Activated CD8-positive, alpha-beta T cell treated with anti-CD3 and anti-CD28 coated beads, Interleukin-2, amount 10 ng/mL, durations not matched to agents 7 days and 5 days (primary cell): Measurements from ENCODE around the gene TMEM134. TPM values are rescaled to one million over a fixed set of nuclear protein-coding genes. Genes with fewer than 3 reads are reported as not detected.
"Not testable (repeated sequence)": the region's sequence is repeated elsewhere in the genome, so short reads cannot be mapped to it uniquely, and the experiment has no call there.

Experiments used
- ATAC-seq: fragments of 150-1000 bp; cut with Tn5 transposase; one replicate; pipeline ENCODE4 v1.10.0; 2021; ENCODE audit warnings: moderate library complexity
- CTCF ChIA-PET: fragments of 350-600 bp; sonication (Branson Sonifier 250); formaldehyde crosslinking; loops from one replicate; lab custom pipeline; 2021; ENCODE audit warnings: antibody characterized with exemption; lab: Charles Lee
- POLR2A ChIA-PET: fragments of 350-600 bp; sonication (Branson Sonifier 250); formaldehyde crosslinking; loops from one replicate; lab custom pipeline; 2021; ENCODE audit warnings: antibody characterized with exemption; lab: Charles Lee
- DNase-seq: peaks from one replicate; pipeline ENCODE4 v3.0.0-alpha.2; 2020
- H3K27ac Mint-ChIP-seq: one replicate; pipeline ENCODE4 v1.8.0; 2021; ENCODE audit warnings: mild to moderate bottlenecking, mixed read lengths
- H3K27me3 Mint-ChIP-seq: one replicate; pipeline ENCODE4 v1.8.0; 2021; ENCODE audit warnings: low read depth, mixed read lengths
- H3K36me3 Mint-ChIP-seq: one replicate; pipeline ENCODE4 v1.8.0; 2021; ENCODE audit warnings: low read depth, mixed read lengths
- H3K4me1 Mint-ChIP-seq: one replicate; pipeline ENCODE4 v1.8.0; 2021; ENCODE audit warnings: low read depth, mixed read lengths
- H3K4me3 Mint-ChIP-seq: one replicate; pipeline ENCODE4 v1.8.0; 2021; ENCODE audit warnings: mild to moderate bottlenecking, mixed read lengths
- H3K9me3 Mint-ChIP-seq: one replicate; pipeline ENCODE4 v1.8.0; 2022; ENCODE audit warnings: mixed read lengths; ENCODE audit not compliant: insufficient read depth
- total RNA-seq, 2 experiments: library from RNA; stranded (reverse); gene quantifications; one replicate each; pipeline ENCODE4 v1.2.3, GENCODE V29; 2021

TMEM134 gene
- total RNA-seq, 2 experiments from 2014 or later = 39.6 to 42.5 TPM

DNA sequence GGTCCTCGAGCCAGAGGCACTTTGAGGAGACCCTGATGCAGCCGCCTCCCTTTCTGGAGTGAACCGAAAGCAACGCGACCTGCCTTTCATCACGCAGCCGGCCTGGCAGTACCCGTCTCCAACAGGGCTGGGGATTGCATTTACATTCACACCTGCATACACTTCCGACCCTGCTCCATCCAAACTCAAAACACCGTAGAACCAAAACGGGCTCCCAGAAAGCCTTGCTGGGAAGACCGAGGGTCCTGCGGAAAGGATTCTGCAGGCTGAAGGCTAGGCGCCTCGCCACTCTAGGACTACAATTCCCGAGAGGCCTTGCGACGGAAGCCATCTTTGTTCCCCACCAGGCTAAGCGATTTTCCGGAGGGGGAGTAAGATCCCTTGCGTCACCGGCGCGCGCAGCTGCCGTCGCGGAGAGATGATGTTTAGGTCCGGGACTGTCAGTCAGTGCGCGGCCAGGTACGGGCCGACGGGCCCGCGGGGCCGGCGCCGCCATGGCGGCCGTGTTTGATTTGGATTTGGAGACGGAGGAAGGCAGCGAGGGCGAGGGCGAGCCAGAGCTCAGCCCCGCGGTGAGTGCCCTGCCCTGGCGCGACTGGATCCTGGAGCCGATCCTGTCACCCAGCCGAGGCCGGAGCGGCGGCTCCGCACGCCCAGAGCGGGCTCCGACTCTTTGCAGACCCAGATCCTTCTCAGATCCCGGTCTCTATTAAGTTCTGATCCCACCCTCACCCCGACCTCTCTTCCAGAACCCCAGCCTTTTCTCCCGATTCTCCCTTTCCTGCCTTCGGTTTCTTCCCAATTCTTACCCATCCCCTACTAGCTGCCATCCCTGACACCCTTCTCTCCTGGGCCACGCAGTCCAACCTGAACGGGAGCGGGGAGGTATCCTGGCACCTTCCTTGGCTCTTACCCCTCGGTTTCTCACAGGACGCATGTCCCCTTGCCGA is 40.7 kb downstream of the TMEM134 start, which contains the start of gene RPS6KB2:
Gene RPS6KB2, plus strand, starts transcription at position 443 of the 950 bp plus-strand sequence. Its CDS starts 52 bp downstream, at position 495.
- peak within 1 kb of the TSS; percentile 98 for H3K4me3 Mint-ChIP-seq
- no peaks in the 10 kb centered on the region for H3K27me3 Mint-ChIP-seq
- H3K4me1 Mint-ChIP-seq = peaks cover 61% of the 10 kb centered on the region
- peak; percentile 100 for DNase-seq
- peaks cover 26% of the 10 kb centered on the region for H3K36me3 Mint-ChIP-seq
- peak within 1 kb of the TSS; percentile 95 for H3K27ac Mint-ChIP-seq
- CTCF ChIA-PET = interaction anchor here (0.7 to 2.3 kb wide), 7 partner anchors 8 to 166 kb away, joined by 3 to 6 read pairs (median 3); partner anchors contain the start of genes PPP1CA and PTPRCAP
- POLR2A ChIA-PET = interaction anchor here (0.6 to 7.9 kb wide), 8 partner anchors 9 to 155 kb away, joined by 3 to 48 read pairs (median 3); partner anchors contain the start of genes PPP1CA, PTPRCAP, RAD9A and TBC1D10C
- peak; percentile 94 for ATAC-seq
- H3K9me3 Mint-ChIP-seq = no peaks in the 10 kb centered on the region

DNA sequence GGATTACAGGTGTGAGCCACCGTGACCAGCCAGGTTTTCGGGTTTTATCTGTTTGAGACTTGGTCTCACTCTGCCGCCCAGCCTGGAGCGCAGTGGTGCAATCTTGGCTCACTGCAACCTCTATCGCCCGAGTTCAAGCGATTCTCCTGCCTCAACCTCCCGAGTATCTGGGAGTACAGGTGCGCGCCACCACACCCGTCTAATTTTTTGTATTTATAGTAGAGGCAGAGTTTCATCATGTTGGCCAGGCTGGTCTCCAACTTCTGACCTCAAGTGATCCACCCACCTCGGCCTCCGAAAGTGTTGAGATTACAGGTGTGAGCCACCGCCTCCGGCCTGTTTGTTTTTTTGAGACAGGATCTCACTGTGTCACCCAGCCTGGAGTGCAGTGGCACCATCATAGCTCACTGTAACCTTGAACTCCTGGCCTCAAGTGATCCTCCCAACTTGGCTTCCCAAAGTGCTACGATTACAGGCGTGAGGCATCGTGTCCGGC is 41.6 kb downstream of the TMEM134 start:
- DNase-seq, H3K27me3 Mint-ChIP-seq, ATAC-seq, H3K9me3 Mint-ChIP-seq: not testable (repeated sequence)
- peaks cover 61% of the 10 kb centered on the region for H3K4me1 Mint-ChIP-seq
- CTCF ChIA-PET = interaction anchor here (1.0 to 2.3 kb wide), 4 partner anchors 10 to 165 kb away, joined by 3 to 6 read pairs (median 4); partner anchors contain the start of gene PTPRCAP
- POLR2A ChIA-PET = interaction anchor here (1.0 to 7.9 kb wide), 4 partner anchors 10 to 35 kb away, joined by 3 to 48 read pairs (median 26); partner anchors contain the start of genes PPP1CA, PTPRCAP, RAD9A and TBC1D10C
- peak overlapping the region; percentile 95 for H3K27ac Mint-ChIP-seq
- peaks cover 17% of the 10 kb centered on the region for H3K36me3 Mint-ChIP-seq
- peak overlapping the region; percentile 98 for H3K4me3 Mint-ChIP-seq

DNA sequence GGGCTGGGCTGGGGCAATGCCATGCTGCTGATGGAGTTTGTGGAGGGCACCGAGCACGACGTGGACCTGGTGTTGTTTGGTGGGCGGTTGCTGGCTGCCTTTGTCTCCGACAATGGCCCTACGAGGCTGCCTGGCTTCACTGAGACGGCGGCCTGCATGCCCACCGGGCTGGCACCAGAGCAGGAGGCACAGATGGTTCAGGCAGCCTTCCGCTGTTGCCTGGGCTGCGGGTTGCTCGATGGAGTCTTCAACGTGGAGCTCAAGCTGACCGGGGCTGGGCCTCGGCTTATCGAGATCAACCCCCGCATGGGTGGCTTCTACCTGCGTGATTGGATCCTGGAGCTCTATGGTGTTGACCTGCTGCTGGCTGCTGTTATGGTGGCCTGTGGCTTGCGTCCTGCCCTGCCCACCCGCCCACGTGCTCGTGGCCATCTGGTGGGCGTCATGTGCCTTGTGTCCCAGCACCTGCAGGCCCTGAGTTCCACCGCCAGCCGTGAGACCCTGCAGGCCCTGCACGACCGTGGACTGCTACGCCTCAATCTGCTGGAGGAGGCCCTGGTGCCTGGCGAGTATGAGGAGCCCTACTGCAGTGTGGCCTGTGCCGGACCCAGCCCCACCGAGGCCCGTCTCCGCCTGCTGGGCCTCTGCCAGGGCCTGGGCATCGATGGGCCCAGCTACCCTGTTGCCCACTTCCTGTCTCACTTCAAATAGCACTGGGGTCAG is 45.0 kb downstream of the TMEM134 start:
- POLR2A ChIA-PET = interaction anchor here (1.0 to 7.9 kb wide), 6 partner anchors 10 to 60 kb away, joined by 3 to 48 read pairs (median 5); partner anchors contain the start of genes PPP1CA, PTPRCAP and TBC1D10C
- H3K9me3 Mint-ChIP-seq = no peaks in the 10 kb centered on the region
- H3K27me3 Mint-ChIP-seq = no peaks in the 10 kb centered on the region
- DNase-seq (no peak), ATAC-seq (no peak)
- peaks cover 3% of the 10 kb centered on the region for H3K36me3 Mint-ChIP-seq
- H3K27ac Mint-ChIP-seq = no peak overlapping the region
- no peak overlapping the region for H3K4me3 Mint-ChIP-seq
- CTCF ChIA-PET = interaction anchor here (1.0 to 1.5 kb wide), 2 partner anchors 14 to 71 kb away, joined by 3 to 4 read pairs; partner anchors contain the start of genes POLD4 and PTPRCAP
- H3K4me1 Mint-ChIP-seq = peaks cover 60% of the 10 kb centered on the region

DNA sequence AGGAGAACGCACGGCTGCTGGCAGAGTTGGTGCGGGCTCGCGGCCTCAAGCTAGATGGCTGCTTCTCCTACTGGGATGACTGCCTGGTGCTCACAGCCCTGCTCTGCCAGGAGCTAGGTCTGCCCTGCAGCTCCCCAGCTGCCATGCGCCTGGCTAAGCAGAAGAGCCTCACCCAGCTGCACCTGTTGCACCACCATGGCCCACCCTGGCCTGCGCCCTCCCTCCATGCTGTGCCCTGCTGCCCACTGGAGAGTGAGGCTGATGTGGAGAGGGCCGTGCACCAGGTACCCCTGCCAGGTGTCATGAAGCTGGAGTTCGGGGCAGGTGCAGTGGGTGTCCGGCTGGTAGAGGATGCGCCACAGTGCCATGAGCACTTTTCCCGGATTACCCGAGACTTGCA is 45.6 kb downstream of the TMEM134 start:
- no peak overlapping the region for H3K27ac Mint-ChIP-seq

DNA sequence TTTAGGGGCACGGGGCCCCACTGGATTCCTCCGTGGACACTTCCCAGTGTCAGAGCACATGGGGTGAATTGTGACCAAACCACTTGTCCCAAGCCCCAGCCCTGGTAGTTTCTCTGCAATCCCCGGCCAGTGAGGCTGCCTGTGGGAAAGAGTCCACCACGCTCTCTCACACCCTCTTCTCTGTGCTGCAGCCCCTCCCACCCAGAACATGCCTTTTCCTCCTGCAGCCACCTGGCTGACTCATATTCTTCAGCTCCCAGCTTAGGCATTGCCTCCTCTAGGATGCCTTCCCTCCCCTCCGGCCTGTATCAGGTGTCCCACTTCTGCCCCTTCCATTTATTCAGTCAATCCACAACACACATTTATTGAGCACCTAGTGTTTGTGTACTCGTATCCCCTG is 46.2 kb downstream of the TMEM134 start:
- Mint-ChIP-seq H3K4me1 (peaks cover 66% of the 10 kb centered on the region), H3K36me3 (no peaks in the 10 kb centered on the region), H3K27ac (peak overlapping the region; percentile 32), H3K9me3 (no peaks in the 10 kb centered on the region), H3K27me3 (no peaks in the 10 kb centered on the region), H3K4me3 (no peak overlapping the region)
- ChIA-PET POLR2A (interaction anchor here (1.1 to 2.1 kb wide), 3 partner anchors 11 to 16 kb away, joined by 3 to 9 read pairs (median 5); partner anchors contain the start of gene PTPRCAP), CTCF (no interaction called here)
- DNase-seq (no peak), ATAC-seq (no peak)

More for the DNA sequence above, 45.6 kb downstream of the TMEM134 start:
- Mint-ChIP-seq H3K4me3 (no peak overlapping the region), H3K4me1 (peaks cover 64% of the 10 kb centered on the region), H3K36me3 (peaks cover 3% of the 10 kb centered on the region), H3K27me3 (no peaks in the 10 kb centered on the region), H3K9me3 (no peaks in the 10 kb centered on the region)
- DNase-seq = no peak
- ChIA-PET POLR2A (interaction anchor here (1.0 to 7.9 kb wide), 5 partner anchors 12 to 61 kb away, joined by 3 to 48 read pairs (median 5); partner anchors contain the start of genes PPP1CA, PTPRCAP and TBC1D10C), CTCF (no interaction called here)
- no peak for ATAC-seq

DNA sequence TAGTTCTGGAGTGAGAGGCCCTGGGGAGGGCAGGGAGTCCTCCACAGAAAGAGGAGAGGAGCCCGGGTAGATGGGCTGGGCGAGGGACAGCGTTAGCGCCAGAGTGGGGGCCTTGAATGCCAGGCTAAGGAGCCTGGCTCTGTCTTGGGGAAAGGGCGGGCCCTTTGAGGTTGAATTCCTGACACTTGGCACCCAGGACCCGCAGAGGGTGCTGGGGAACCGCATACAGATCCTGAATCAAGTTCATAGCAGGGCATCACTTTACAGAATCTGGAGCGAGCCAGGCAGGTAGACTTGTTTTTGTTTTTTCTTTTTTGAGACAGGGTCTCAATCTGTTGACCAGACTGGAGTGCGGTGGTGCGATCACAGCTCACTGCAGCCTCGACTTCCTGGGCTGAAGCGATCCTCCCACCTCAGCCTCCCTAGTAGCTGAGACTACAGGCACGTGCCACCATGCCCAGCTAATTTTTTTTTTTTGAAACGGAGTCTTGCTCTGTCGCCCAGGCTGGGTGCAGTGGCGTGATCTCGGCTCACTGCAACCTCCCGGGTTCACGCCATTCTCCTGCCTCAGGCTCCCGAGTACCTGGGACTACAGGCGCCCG is 47.5 kb downstream of the TMEM134 start:
- no peak for ATAC-seq
- peaks cover 67% of the 10 kb centered on the region for H3K4me1 Mint-ChIP-seq
- H3K9me3 Mint-ChIP-seq = no peaks in the 10 kb centered on the region
- H3K36me3 Mint-ChIP-seq = peaks cover 3% of the 10 kb centered on the region
- CTCF ChIA-PET = interaction anchor here (1.2 to 6.6 kb wide), 4 partner anchors 16 to 55 kb away, joined by 5 to 73 read pairs (median 9); partner anchors contain the start of genes PPP1CA, PTPRCAP and TBC1D10C
- DNase-seq = no peak
- H3K4me3 Mint-ChIP-seq = peak overlapping the region; percentile 70
- H3K27ac Mint-ChIP-seq = peak overlapping the region; percentile 86
- POLR2A ChIA-PET = interaction anchor here (0.5 to 5.8 kb wide), 8 partner anchors 10 to 235 kb away, joined by 3 to 95 read pairs (median 15); partner anchors contain the start of genes PPP1CA, PTPRCAP and TBC1D10C
- H3K27me3 Mint-ChIP-seq = no peaks in the 10 kb centered on the region

DNA sequence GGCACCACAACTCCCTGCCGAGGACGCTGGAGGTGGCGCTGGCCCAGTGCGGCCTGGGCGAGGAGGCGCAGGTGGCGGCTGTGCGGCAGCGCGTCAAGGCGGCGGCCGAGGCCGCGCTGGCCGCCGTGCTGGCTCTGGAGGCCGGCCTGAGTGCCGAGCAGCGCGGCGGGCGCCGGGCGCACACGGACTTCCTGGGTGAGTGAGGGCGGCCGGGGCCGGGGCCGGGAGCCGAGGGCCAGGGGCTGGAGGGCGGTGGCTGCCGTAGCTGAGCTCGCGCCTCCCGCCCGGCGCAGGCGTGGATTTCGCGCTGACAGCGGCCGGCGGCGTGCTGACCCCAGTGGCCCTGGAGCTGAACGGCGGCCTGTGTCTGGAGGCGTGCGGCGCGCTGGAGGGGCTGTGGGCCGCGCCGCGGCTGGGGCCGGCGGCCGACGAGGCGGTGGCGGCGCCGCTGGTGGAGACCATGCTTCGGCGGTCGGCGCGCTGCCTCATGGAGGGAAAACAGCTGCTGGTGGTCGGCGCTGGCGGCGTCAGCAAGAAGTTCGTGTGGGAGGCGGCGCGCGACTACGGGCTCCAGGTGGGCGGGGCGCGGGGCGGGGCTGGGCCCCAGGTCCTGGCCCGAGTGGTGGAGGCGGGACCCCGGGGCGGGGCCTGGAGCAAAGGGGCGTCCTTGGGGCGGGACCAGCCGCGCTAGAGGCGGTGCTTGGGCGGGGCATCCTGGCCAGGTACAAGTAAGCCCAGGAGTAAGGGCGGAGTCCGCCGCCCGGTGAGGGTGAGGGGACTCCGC is 48.2 kb downstream of the TMEM134 start:
- Mint-ChIP-seq H3K4me1 (peaks cover 70% of the 10 kb centered on the region), H3K27ac (peak overlapping the region; percentile 86)

DNA sequence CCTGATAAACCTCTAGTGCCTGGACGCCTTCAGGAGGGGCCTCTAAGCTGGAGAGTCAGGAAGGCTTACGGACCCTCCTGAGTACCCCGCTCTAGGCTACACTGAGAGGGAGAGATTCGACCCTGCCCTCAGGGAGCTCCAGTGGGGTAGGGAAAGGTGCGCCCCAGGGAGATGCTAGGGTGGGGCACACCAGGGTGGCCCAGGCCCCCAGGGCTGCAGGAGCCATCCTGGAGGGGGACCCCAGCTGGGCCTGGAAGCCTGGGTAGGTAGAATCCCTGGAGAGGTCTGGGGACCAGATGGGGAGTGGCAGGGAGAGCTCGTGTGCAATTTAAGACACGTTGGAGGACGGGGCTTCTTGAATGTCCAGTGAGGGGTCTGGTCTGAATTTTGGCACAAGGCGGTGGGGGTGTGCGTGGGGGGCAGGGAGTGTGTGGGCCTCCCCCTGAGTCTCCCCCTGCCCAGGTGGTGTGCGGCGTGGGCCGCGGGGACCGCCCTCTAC is 48.9 kb downstream of the TMEM134 start:
- CTCF ChIA-PET = interaction anchor here (1.2 to 6.6 kb wide), 6 partner anchors 8 to 56 kb away, joined by 3 to 73 read pairs (median 9); partner anchors contain the start of genes PPP1CA, PTPRCAP, RPS6KB2 and TBC1D10C
- H3K36me3 Mint-ChIP-seq = peaks cover 3% of the 10 kb centered on the region

More for the DNA sequence above, 48.2 kb downstream of the TMEM134 start:
- ATAC-seq (peak; percentile 86), DNase-seq (peak; percentile 99)
- ChIA-PET POLR2A (interaction anchor here (0.5 to 5.8 kb wide), 10 partner anchors 9 to 235 kb away, joined by 3 to 95 read pairs (median 4); partner anchors contain the start of genes PPP1CA, PTPRCAP and TBC1D10C), CTCF (interaction anchor here (1.2 to 6.6 kb wide), 6 partner anchors 8 to 56 kb away, joined by 3 to 73 read pairs (median 9); partner anchors contain the start of genes PPP1CA, PTPRCAP, RPS6KB2 and TBC1D10C)
- Mint-ChIP-seq H3K4me3 (peak overlapping the region; percentile 79), H3K36me3 (peaks cover 3% of the 10 kb centered on the region), H3K27me3 (no peaks in the 10 kb centered on the region), H3K9me3 (no peaks in the 10 kb centered on the region)

DNA sequence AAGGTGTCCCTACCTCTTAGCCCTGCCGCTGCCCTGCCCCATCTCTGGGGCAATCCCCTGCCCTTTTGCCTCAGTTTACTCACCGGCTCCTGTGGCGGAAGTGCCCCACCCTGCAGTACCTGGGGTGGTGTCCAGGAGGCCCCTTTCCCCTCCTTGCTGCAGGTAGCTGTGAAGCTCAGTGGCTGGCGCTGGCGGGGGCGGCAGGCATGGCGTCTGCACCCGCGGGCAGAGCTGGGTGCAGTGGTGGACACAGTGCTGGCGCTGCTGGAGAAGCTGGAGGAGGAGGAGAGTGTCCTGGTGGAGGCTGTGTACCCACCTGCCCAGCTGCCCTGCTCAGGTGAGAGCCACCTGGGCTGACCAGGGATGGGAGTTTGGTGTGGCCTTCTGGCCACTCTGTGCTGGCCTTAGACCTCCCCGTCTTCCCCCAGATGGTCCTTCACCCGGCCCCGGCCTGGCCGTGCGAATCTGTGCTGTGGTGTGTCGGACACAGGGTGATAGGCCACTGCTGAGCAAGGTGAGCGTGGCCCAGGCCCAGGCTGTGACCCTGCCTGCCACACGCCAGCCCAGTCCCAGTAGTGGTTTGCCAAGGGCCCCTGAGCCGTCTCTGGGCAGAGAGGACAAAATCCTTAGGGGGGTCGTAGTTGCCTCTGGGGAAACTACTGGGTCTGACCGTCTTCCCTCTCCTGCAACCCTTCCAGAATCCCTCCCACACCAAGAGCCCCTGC is 49.6 kb downstream of the TMEM134 start:
- ChIA-PET CTCF (interaction anchor here (0.9 to 6.6 kb wide), 7 partner anchors 9 to 68 kb away, joined by 3 to 73 read pairs (median 8); partner anchors contain the start of genes PPP1CA, PTPRCAP, RPS6KB2 and TBC1D10C), POLR2A (interaction anchor here (0.6 to 5.8 kb wide), 11 partner anchors 8 to 294 kb away, joined by 3 to 95 read pairs (median 5); partner anchors contain the start of genes PPP1CA, PTPRCAP, RAD9A and TBC1D10C)
- peaks cover 3% of the 10 kb centered on the region for H3K36me3 Mint-ChIP-seq
- peak overlapping the region; percentile 79 for H3K4me3 Mint-ChIP-seq
- H3K4me1 Mint-ChIP-seq = peaks cover 64% of the 10 kb centered on the region
- no peaks in the 10 kb centered on the region for H3K9me3 Mint-ChIP-seq
- no peak for DNase-seq
- no peak for ATAC-seq
- H3K27me3 Mint-ChIP-seq = no peaks in the 10 kb centered on the region
- peak overlapping the region; percentile 87 for H3K27ac Mint-ChIP-seq

More for the DNA sequence above, 48.9 kb downstream of the TMEM134 start:
- Mint-ChIP-seq H3K27me3 (no peaks in the 10 kb centered on the region), H3K4me1 (peaks cover 66% of the 10 kb centered on the region), H3K27ac (peak overlapping the region; percentile 87), H3K9me3 (no peaks in the 10 kb centered on the region), H3K4me3 (peak overlapping the region; percentile 79)
- DNase-seq = no peak
- POLR2A ChIA-PET = interaction anchor here (0.6 to 5.8 kb wide), 12 partner anchors 8 to 294 kb away, joined by 3 to 95 read pairs (median 4); partner anchors contain the start of genes PPP1CA, PTPRCAP and TBC1D10C
- ATAC-seq = no peak
